ENCODE data around the gene CD248. TPM values are rescaled to one million over a fixed set of nuclear protein-coding genes. Genes with fewer than 3 reads are reported as not detected.
A peak's percentile ranks its signal among the peaks of the same experiment; 100 is the strongest.

CD248 gene
- total RNA-seq, 1 experiment from 2014 or later, result 2.6 TPM

GRCh38 chr11:66335531-66336233, 18.8 kb upstream of the CD248 start (continued):
- TF ChIP-seq MAX (CRISPR knock-in tag; IDR thresholded peaks at IDR 0.05), result 0 out of 2 replicates have a peak, but pooled peaks have one; percentile 22

- Mint-ChIP-seq H3K4me1 (peaks cover 16% of the 10 kb centered on the region), H3K27me3 (ENCODE audit: low read depth) (no peaks in the 10 kb centered on the region), H3K9me3 (no peaks in the 10 kb centered on the region), H3K4me3 (peak overlapping the region; percentile 50), H3K27ac (no peak overlapping the region), H3K36me3 (no peaks in the 10 kb centered on the region)
- no peak for TF ChIP-seq ATF1 (CRISPR knock-in tag; IDR thresholded peaks at IDR 0.05)
- no peak for DNase-seq (ENCODE audit: low spot score)
- ChIA-PET CTCF (interaction anchor here (1.1 to 8.7 kb wide), 10 partner anchors 13 to 290 kb away, joined by 3 to 319 read pairs (median 6); partner anchors contain the start of genes CD248, RAB1B and YIF1A), POLR2A (interaction anchor here (0.8 to 2.5 kb wide), 4 partner anchors 13 to 23 kb away, joined by 3 to 20 read pairs (median 8); no protein-coding TSS in a partner anchor)
- ATAC-seq, result no peak
These were observed 18.0 kb upstream of the CD248 start for GRCh38 chr11:66334605-66335442.

- Mint-ChIP-seq H3K27ac (no peak overlapping the region), H3K27me3 (ENCODE audit: low read depth) (no peaks in the 10 kb centered on the region), H3K4me1 (peaks cover 16% of the 10 kb centered on the region), H3K4me3 (no peak overlapping the region), H3K36me3 (no peaks in the 10 kb centered on the region), H3K9me3 (no peaks in the 10 kb centered on the region)
- POLR2A ChIA-PET, result interaction anchor here (0.8 to 2.5 kb wide), 4 partner anchors 16 to 23 kb away, joined by 5 to 20 read pairs (median 8); partner anchors contain the start of gene CD248
- DNase-seq (ENCODE audit: low spot score) (no peak), ATAC-seq (no peak)
- CTCF ChIA-PET, result interaction anchor here (0.6 to 8.7 kb wide), 7 partner anchors 12 to 55 kb away, joined by 3 to 319 read pairs (median 7); partner anchors contain the start of gene CD248
- TF ChIP-seq ZBTB43 (CRISPR knock-in tag; IDR thresholded peaks at IDR 0.05), result no peak
- no peak for TF ChIP-seq CREM (CRISPR knock-in tag; IDR thresholded peaks at IDR 0.05)
- TF ChIP-seq STAT6 (CRISPR knock-in tag; conservative IDR thresholded peaks at IDR 0.05; ENCODE audit: low read depth), result no peak
- no peak for TF ChIP-seq NR1H2 (CRISPR knock-in tag; IDR thresholded peaks at IDR 0.05)
- TF ChIP-seq CDX4 (CRISPR knock-in tag; IDR thresholded peaks at IDR 0.05; ENCODE audit: borderline replicate concordance), result no peak
- no peak for TF ChIP-seq FOXK1 (CRISPR knock-in tag; IDR thresholded peaks at IDR 0.05)
- TF ChIP-seq ATF2 (CRISPR knock-in tag; IDR thresholded peaks at IDR 0.05; ENCODE audit: borderline replicate concordance, low read depth), result no peak
- no peak for TF ChIP-seq ZSCAN18 (CRISPR knock-in tag; IDR thresholded peaks at IDR 0.05)
These were observed 17.2 kb upstream of the CD248 start for GRCh38 chr11:66333896-66334604.
